Prostate gland (tissue), 2 donors: ENCODE data around the gene ADAT1. TPM values are rescaled to one million over a fixed set of nuclear protein-coding genes. Genes with fewer than 3 reads are reported as not detected.

Source experiments
- DNase-seq: peaks from one replicate; pipeline ENCODE4 v3.0.0-alpha.2; 2019; ENCODE audit warnings: low spot score
- H3K27ac ChIP-seq, 2 donors: fragments of 200-600 bp; sonication (generic); 2 replicates each; pipeline ENCODE4 v1.5.1; 2017 to 2019
- H3K27me3 ChIP-seq: fragments of 200-600 bp; sonication (generic); replicated peaks from 2 replicates; pipeline ENCODE4 v1.5.1; 2019; ENCODE audit not compliant: insufficient read depth
- H3K36me3 ChIP-seq, 2 donors: fragments of 200-600 bp; sonication (generic); 1 replicate in 1 of 2; 2 replicates in 1 of 2; pipeline versions ENCODE4 v1.5.1 to v1.8.1; 2017 to 2019
- H3K4me1 ChIP-seq: fragments of 200-600 bp; sonication (generic); replicated peaks from 2 replicates; pipeline ENCODE4 v1.5.1; 2019
- H3K4me3 ChIP-seq, 2 donors: fragments of 200-600 bp; sonication (generic); 2 replicates each; pipeline ENCODE4 v1.5.1; 2017 to 2019
- H3K9me3 ChIP-seq: fragments of 200-600 bp; sonication (generic); 2 replicates; pipeline ENCODE4 v1.5.1; 2017
- CTCF ChIP-seq, 4 experiments: fragments of 200-600 bp in 2 of 4; fragments of 450-650 bp in 2 of 4; sonication (generic) in 2 of 4; IDR thresholded peaks; 1 replicate in 3 of 4; 2 replicates in 1 of 4; pipeline ENCODE4 v1.5.1; 2016 to 2019; ENCODE audit warnings: antibody characterized with exemption in 4 of 4, mild to moderate bottlenecking in 2 of 4, moderate library complexity in 2 of 4
- POLR2A ChIP-seq: fragments of 450-650 bp; IDR thresholded peaks from one replicate; pipeline ENCODE4 v1.6.1; 2016; ENCODE audit warnings: antibody characterized with exemption, mild to moderate bottlenecking
- POLR2AphosphoS5 ChIP-seq: sonication (generic); formaldehyde crosslinking; IDR thresholded peaks from one replicate; pipeline ENCODE4 v1.6.1; 2017; ENCODE audit warnings: antibody characterized with exemption
- WGBS: methylation state at CpG from one replicate; pipeline ENCODE4 v1.1.5; 2018; 5-methylcytosine and 5-hydroxymethylcytosine counted together
- intact Hi-C: fragments of 100-400 bp; cut with DNase I; formaldehyde crosslinking; loops from one replicate; pipeline ENCODE4 v1.14.2; 2022
- total RNA-seq, 2 donors: library from RNA; depleted of rRNA; stranded (reverse); fragments of >200 nt; gene quantifications; one replicate each; pipeline ENCODE4 v1.1.0, GENCODE V29; 2016

Gene ADAT1
- total RNA-seq, 2 donors from 2014 or later = 49.1 to 66.0 TPM

DNA sequence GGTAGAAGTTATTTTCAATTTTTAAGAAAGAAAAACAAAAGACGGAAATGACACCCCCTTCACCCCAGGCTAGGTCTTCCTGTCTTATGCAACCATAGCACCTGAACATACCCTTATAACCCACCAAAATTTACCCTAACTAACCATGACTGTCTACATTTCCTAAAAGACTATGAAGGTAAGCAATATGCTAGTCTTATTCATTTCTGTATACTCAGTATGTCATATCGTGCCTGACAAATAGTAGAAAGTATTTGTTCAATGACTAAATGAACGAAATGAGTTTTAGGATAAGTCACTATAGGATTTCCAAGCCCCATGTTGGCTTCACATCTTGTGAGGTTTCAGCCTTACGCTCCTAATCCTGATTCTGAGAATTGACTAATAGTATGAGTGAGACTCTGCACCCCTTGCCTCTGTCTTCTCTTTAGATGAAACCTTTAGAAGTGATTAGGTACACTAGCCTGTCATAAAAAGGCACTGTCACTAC lies 6.5 kb downstream of the ADAT1 start:
- intact Hi-C loops = no loop called here
- no peaks in the 10 kb centered on the region for H3K4me1 ChIP-seq
- H3K36me3 ChIP-seq = peaks cover 4 to 9% of the 10 kb centered on the region in 2 donors
- H3K27me3 ChIP-seq = no peaks in the 10 kb centered on the region
- DNase-seq = no peak
- H3K4me3 ChIP-seq = no peak overlapping the region
- no peak overlapping the region for H3K27ac ChIP-seq
- TF ChIP-seq POLR2AphosphoS5 (no peak), POLR2A (no peak), CTCF (IDR thresholded peaks at IDR 0.05) (no peak)
- WGBS = 94% methylated on average over 4 of the region's 4 CpGs
- no peaks in the 10 kb centered on the region for H3K9me3 ChIP-seq

- TF ChIP-seq CTCF (IDR thresholded peaks at IDR 0.05) = no peak
- 100% methylated on average over 2 of the region's 2 CpGs for WGBS
- Histone ChIP-seq H3K4me1 (no peaks in the 10 kb centered on the region), H3K9me3 (no peaks in the 10 kb centered on the region), H3K4me3 (no peak overlapping the region), H3K27ac (no peak overlapping the region), H3K27me3 (no peaks in the 10 kb centered on the region), H3K36me3 (peaks cover 4 to 10% of the 10 kb centered on the region in 2 donors)
- intact Hi-C loops = no loop called here
- no peak for DNase-seq
These were observed 7.5 kb downstream of the ADAT1 start for GRCh38 chr16:75615619-75616018.

- Histone ChIP-seq H3K36me3 (peaks cover 4 to 10% of the 10 kb centered on the region in 2 donors), H3K4me3 (no peak overlapping the region), H3K9me3 (no peaks in the 10 kb centered on the region), H3K27ac (no peak overlapping the region), H3K27me3 (no peaks in the 10 kb centered on the region), H3K4me1 (no peaks in the 10 kb centered on the region)
- TF ChIP-seq POLR2A (no peak), POLR2AphosphoS5 (no peak)
- intact Hi-C loops = no loop called here
- 100% methylated on average over 4 of the region's 4 CpGs for WGBS
- DNase-seq = no peak
These were observed 8.8 kb downstream of the ADAT1 start for GRCh38 chr16:75614066-75614897.

- Histone ChIP-seq H3K27me3 (no peaks in the 10 kb centered on the region), H3K27ac (no peak overlapping the region), H3K4me1 (no peaks in the 10 kb centered on the region), H3K4me3 (no peak overlapping the region), H3K9me3 (no peaks in the 10 kb centered on the region), H3K36me3 (peaks cover 0 to under 1% of the 10 kb centered on the region in 2 donors)
- no peak for DNase-seq
- 93% methylated on average over 1 of the region's 1 CpG for WGBS
- intact Hi-C loops = no loop called here
- no peak for TF ChIP-seq POLR2A
These were observed 16.6 kb downstream of the ADAT1 start for GRCh38 chr16:75606507-75606906.

- H3K4me3 ChIP-seq = no peak overlapping the region
- no peaks in the 10 kb centered on the region for H3K9me3 ChIP-seq
- 64% methylated on average over 4 of the region's 4 CpGs for WGBS
- no peak overlapping the region for H3K27ac ChIP-seq
- H3K4me1 ChIP-seq = no peaks in the 10 kb centered on the region
- H3K27me3 ChIP-seq = no peaks in the 10 kb centered on the region
- no peak for DNase-seq
- H3K36me3 ChIP-seq = no peaks in the 10 kb centered on the region
- intact Hi-C loops = no loop called here
- no peak for TF ChIP-seq CTCF (IDR thresholded peaks at IDR 0.05)
- TF ChIP-seq POLR2A = no peak
- TF ChIP-seq POLR2AphosphoS5 = no peak
These were observed 19.8 kb downstream of the ADAT1 start for GRCh38 chr16:75603241-75603640.
